ENCODE results near the gene OTOP2. TPM values are rescaled to one million over a fixed set of nuclear protein-coding genes. Genes with fewer than 3 reads are reported as not detected.

OTOP2 gene
- total RNA-seq, 1 donor from 2014 or later, result not detected

- DNase-seq (ENCODE audit: low spot score) (no peak), ATAC-seq (peak; percentile 25)
Measured at GRCh38 chr17:74922694-74923537, 1.2 kb upstream of the OTOP2 start, which contains the start of gene USH1G. Gene USH1G, minus strand, starts transcription at chr17:74923255. Its CDS starts 182 bp downstream, at chr17:74923073.

- peak; percentile 87 for ATAC-seq
Measured at GRCh38 chr17:74923538-74924249, 379 bp upstream of the OTOP2 start.

GRCh38 chr17:74925242-74925641, 1.2 kb downstream of the OTOP2 start:
- no peak for ATAC-seq
- no peak for DNase-seq (ENCODE audit: low spot score)

More at GRCh38 chr17:74923538-74924249, 379 bp upstream of the OTOP2 start:
- peak; percentile 73 for DNase-seq (ENCODE audit: low spot score)

- ATAC-seq, result no peak
- no peak for DNase-seq (ENCODE audit: low spot score)
Measured at GRCh38 chr17:74928786-74929185, 4.7 kb downstream of the OTOP2 start.

- DNase-seq (ENCODE audit: low spot score) (no peak), ATAC-seq (no peak)
Measured at GRCh38 chr17:74930535-74931036, 6.5 kb downstream of the OTOP2 start.

- no peak for DNase-seq (ENCODE audit: low spot score)
- ATAC-seq, result no peak
Measured at GRCh38 chr17:74935048-74935447, 11.0 kb downstream of the OTOP2 start.

DNA sequence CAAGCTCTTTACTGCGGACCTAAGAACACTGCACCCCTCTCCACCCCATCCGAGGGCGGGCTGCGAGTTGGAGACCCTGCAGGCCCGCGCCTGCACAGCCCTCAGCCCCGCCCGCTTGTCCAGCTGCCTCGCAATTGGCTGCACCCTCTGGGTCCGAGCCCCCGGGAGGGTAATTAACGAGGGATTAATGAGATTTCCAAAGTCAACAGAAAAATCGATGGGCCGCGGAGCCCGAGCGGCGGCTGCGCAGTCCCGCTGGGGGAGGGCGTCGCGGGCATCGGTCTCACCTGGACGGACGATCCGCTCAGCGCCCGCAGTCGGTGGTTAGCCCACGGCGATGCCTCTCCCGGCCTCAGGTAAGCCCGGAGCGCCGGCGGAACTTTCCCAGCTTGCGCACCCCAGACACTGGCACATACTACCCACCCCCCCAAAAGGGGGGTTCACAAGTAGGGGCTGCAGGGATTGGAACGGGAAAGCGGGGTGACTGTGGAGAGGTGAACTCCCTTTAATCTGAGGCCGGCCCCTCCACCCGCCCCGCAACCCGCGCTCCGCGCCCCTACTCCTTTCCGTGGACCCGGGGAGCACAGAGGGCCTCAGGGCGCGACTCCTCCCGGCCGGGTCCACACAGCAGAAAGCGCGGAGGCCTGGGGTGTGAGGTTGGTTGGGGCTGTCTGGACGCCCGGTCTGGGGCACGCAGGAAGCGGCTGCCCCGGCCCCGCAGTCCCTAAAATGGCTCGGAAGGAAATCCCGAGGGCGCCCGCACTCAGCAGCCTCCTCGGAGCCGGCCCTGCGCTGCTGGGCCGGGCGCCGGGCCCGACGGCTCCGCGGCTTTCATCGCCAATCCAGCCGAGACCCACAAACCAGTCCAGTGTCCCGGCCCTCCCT, 11.8 kb downstream of the OTOP2 start, which contains the start of gene OTOP3:
TSS of gene OTOP3 (plus strand) at position 314 of the 885 bp plus-strand sequence. CDS start at position 338, 24 bp downstream.
- ATAC-seq (peak; percentile 34), DNase-seq (ENCODE audit: low spot score) (no peak)

- DNase-seq (ENCODE audit: low spot score) (no peak), ATAC-seq (no peak)
Measured at GRCh38 chr17:74936470-74936799, 12.4 kb downstream of the OTOP2 start.

DNA sequence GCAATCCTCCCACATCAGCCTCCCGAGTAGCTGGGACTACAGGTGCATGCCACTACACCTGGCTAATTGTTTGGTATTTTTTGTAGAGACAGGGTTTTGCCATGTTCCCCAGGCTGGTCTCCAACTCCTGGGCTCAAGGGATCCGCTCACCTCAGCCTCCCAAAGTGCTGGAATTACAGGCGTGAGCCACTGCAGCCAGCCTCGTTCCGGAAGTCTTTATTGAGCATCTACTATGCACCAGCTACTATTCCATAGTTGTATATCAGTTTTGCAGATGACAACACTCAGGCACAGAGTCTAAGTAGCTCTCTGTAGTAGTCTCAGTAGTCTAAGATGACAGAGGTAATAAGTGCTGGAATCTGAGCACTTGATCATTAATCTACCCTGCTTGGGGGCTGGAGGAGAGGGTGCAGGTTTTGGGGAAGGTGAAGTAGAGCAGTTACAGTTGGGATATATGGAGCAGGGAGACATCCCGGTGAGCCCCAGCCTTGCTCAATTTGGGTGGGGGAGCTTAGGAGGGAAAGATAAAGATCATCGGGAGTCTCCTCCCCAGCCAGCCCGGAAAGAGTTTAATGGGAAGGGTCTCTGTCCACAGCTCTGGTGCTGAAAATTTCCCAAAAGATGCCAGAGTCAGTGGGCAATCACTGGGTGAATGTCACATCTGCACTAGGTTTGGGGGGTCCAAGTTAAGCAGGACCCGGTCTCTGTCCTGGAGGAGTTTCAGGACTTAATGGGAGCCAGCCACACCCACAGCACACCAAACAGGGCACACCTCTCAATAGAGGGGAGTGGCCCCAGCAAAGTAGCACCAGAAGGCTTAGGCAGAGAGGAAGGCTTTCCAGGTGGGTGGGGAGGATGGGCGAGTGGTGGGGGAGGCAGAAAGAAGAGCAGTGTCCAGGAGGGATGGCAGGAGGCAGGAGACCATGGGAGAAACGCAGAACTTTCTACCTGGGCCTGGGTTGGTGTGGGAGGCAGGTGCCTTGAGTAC, 13.3 kb downstream of the OTOP2 start:
- no peak for ATAC-seq
- no peak for DNase-seq (ENCODE audit: low spot score)

DNA sequence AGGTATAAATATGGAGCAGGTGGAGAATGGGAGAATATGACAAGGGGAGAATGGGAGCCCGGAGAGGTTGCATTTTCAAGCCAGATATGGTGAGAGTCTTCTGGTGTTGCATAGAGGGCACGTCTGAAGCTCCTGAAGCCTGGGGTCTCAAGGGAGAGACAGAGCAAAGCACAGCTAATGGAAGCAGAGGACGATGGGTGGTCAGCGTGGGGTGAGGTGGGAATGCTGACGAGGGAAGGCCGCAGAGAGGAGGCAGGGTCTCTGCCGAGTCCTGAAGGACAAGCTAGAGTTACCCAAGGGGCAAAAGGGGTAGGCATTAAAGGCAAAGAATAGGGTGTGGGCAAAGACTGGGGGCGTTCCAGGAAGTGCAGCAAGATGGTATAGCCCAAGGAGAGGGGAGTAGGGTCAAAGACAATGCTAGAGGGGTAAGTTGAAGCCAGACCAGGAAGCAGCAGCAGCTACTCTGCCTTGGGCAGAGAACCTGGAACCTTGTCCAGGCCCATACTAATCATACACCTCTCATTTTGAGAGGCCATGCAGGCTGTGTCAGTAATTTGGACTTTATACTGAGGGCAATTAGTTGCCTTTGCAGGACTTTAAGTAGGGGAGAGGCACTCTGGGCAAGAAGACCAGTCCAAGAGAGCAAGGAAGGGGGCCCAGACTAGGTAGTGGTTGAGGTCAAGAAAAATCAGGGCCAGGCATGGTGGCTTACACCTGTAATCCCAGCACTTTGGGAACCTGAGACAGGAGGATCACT, 14.3 kb downstream of the OTOP2 start:
- ATAC-seq, result no peak
- no peak for DNase-seq (ENCODE audit: low spot score)

DNA sequence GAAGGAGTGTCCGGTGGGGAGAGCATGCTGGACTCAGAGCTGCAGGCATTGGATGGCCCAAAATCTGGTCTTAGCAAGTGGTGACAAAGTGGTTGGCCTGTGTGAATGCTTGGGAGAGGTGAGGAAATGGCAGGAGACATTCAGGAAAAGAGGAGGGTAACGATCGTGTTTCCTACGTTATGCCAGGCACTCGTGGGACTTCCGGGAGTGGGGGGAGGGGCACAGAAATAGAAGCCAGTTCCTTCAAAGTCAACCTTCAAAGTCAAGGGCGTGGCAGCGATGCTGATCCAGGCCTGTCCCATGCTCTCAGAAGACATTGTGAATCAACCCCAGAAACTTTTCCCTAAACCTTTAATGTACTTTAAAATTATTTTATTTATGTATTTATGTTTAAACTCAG, 15.5 kb downstream of the OTOP2 start:
- DNase-seq (ENCODE audit: low spot score), result no peak
- no peak for ATAC-seq

DNA sequence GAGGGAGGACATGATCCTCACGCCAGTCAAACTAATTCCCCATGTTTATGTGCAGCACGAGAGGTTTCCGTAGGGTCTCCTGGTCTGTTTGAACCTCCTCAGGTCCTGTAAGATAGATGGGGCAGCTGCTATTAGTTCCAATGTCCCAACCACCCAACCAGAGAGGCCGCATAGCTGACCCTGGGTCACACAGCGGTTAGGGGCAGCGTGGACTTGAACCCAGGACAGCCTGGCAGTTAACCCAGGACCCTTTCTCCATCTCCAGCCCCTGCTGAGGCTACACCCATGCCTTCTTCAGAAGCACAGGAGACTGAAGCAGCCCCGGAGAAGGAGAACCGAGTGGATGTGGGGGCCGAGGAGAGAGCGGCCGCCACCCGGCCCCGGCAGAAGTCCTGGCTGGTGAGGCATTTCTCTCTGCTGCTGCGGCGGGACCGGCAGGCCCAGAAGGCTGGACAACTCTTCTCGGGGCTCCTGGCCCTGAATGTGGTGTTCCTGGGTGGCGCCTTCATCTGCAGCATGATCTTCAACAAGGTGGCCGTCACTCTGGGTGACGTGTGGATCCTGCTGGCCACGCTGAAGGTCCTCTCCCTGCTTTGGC, 17.2 kb downstream of the OTOP2 start:
- no peak for DNase-seq (ENCODE audit: low spot score)
- no peak for ATAC-seq

- ATAC-seq (no peak), DNase-seq (ENCODE audit: low spot score) (no peak)
Measured at GRCh38 chr17:74943808-74944522, 19.9 kb downstream of the OTOP2 start.

DNA sequence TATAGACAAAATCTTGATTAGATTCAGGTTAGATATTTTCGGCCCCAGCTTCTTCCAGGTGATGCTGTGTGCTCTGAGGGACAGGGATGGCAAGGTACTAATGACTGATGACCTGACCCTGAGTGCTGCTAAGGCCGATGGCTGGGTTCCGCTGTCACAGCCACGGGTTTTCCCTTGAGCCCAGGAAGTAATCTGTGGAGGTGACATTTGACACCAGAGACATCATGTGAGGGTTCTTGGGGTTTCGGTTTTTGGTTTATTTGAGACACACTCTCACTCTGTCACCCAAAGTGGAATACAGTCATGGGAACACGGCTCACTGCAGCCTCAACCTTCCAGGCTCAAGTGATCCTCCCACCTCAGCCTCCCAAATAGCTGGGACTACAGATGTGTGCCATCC, 21.5 kb downstream of the OTOP2 start:
- DNase-seq (ENCODE audit: low spot score) (no peak), ATAC-seq (no peak)

DNA sequence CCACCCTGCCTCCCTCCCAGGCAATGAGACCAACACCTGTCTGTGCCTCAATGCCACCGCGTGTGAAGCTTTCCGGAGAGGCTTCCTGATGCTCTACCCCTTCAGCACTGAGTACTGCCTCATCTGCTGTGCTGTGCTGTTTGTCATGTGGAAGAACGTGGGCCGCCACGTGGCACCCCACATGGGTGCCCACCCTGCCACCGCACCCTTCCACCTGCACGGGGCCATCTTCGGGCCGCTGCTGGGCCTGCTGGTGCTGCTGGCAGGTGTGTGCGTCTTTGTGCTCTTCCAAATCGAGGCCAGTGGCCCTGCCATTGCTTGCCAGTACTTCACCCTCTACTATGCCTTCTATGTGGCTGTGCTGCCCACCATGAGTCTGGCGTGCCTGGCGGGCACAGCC, 22.6 kb downstream of the OTOP2 start:
- ATAC-seq, result no peak
- no peak for DNase-seq (ENCODE audit: low spot score)

GRCh38 chr17:74947041-74947754, 23.1 kb downstream of the OTOP2 start:
- ATAC-seq (no peak), DNase-seq (ENCODE audit: low spot score) (no peak)

DNA sequence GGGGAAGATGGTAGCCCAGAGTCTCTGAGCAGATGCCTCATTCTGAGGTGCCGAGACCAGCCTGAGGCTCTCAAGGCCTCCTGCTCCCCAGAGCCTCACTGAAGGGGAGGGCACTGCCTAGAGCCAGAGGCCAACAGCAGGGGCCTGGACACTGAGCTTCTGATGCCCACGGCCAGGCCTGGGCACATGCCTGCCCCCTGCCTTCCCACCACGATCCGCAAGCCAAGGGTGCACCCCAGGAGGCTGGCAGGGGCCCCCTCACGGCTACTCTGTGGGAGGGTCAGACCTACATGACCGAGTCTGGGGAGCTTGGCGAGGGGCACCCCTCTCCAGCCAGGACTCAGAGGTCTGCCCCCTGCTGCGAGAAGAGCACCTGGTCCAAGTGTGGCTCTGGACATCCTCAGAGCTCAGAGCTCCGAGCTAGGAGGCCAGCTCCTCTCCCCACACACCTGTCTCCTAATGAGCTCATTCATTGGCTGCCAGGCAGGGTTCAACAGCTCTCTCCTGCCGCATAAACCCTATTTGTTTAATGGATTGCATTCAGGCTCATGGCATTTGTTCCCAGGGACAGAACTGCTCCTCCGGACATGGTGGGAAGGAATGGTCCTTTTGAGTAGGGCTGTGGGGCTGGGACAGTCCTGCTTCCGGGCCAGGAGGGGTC, 25.5 kb downstream of the OTOP2 start:
- no peak for ATAC-seq
- no peak for DNase-seq (ENCODE audit: low spot score)
